ENCODE data around the gene BST1. TPM values are rescaled to one million over a fixed set of nuclear protein-coding genes. Genes with fewer than 3 reads are reported as not detected.

Gene BST1
- total and polyA plus RNA-seq, 12 donors = 2.3 to 10.3 (median 4.0) TPM

- 89 to 94% (median 90%) methylated on average over 4 of the region's 4 CpGs for WGBS, 4 donors
- intact Hi-C loops (cut with DNase I) = no loop called here
- no peaks in the 10 kb centered on the region for H3K9me3 ChIP-seq (replicated peaks in 1 of 3)
- no peak overlapping the region for H3K4me3 ChIP-seq
- no peak for DNase-seq
- H3K36me3 ChIP-seq (replicated peaks in 1 of 2) = no peaks in the 10 kb centered on the region
- H3K4me1 ChIP-seq (replicated peaks in 1 of 2) = peaks cover 0 to 7% of the 10 kb centered on the region in 2 donors
- H3K27me3 ChIP-seq = no peaks in the 10 kb centered on the region
- no peak overlapping the region for H3K27ac ChIP-seq
- no peak for TF ChIP-seq POLR2A (IDR thresholded peaks at IDR 0.05)
- no peak for TF ChIP-seq CTCF (IDR thresholded peaks at IDR 0.05)
Observed at GRCh38 chr4:15667006-15667405, 35.9 kb upstream of the BST1 start.

DNA sequence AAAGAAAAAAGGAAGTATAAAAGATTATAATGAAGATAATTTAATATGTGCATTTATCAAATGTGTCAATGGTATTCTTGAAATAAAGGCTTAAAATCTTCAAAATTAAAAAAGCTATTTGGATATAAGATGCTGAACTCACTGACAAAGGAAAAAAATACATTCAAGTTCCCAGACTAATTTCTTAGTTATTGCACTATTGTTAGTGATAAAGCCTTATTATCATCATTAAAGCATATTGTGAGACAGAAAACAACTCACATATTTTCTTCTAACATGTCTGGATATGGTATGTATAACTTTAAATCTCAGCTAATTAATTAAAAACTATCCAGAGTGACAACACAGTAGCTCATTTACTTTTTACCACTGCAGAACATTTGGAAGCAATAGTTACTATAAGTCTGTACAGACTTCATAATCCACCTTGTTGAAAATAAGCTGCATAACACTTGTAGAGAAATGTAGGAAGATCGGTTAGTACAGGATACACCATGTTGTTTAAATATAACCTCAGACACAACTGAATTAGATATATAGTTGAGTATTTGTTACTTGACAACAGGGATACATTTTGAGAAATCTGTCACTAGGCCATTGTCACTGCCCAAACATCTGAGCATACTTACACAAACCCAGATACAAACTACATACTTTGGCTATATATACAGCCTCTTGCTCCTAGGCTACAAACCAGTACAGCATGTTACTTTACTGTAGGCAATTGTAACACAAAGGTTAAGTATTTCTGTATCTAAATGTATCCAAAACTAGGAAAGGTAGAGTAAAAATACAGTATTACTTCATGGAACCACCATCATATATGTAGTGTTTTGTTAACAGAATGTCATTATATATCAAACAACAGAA, 34.1 kb upstream of the BST1 start:
- H3K27ac ChIP-seq = no peak overlapping the region
- TF ChIP-seq POLR2A (IDR thresholded peaks at IDR 0.05) (no peak), CTCF (IDR thresholded peaks at IDR 0.05) (no peak)
- DNase-seq = no peak
- H3K27me3 ChIP-seq = no peaks in the 10 kb centered on the region
- no peaks in the 10 kb centered on the region for H3K9me3 ChIP-seq (replicated peaks in 1 of 3)
- 82 to 96% (median 91%) methylated on average over 1 of the region's 1 CpG for WGBS, 4 donors
- peaks cover 0 to 7% of the 10 kb centered on the region in 2 donors for H3K4me1 ChIP-seq (replicated peaks in 1 of 2)
- no peaks in the 10 kb centered on the region for H3K36me3 ChIP-seq (replicated peaks in 1 of 2)
- no peak overlapping the region for H3K4me3 ChIP-seq
- intact Hi-C loops (cut with DNase I) = no loop called here

GRCh38 chr4:15670576-15670975, 32.3 kb upstream of the BST1 start:
- no peak overlapping the region for H3K4me3 ChIP-seq
- H3K27ac ChIP-seq = no peak overlapping the region
- no peak for TF ChIP-seq CTCF (IDR thresholded peaks at IDR 0.05)
- TF ChIP-seq POLR2A (IDR thresholded peaks at IDR 0.05) = no peak
- H3K9me3 ChIP-seq (replicated peaks in 1 of 3) = no peaks in the 10 kb centered on the region
- 83 to 99% (median 95%) methylated on average over 3 of the region's 3 CpGs for WGBS, 4 donors
- peaks cover 0 to 7% of the 10 kb centered on the region in 2 donors for H3K4me1 ChIP-seq (replicated peaks in 1 of 2)
- H3K27me3 ChIP-seq = no peaks in the 10 kb centered on the region
- H3K36me3 ChIP-seq (replicated peaks in 1 of 2) = no peaks in the 10 kb centered on the region
- intact Hi-C loops (cut with DNase I) = no loop called here
- no peak for DNase-seq

DNA sequence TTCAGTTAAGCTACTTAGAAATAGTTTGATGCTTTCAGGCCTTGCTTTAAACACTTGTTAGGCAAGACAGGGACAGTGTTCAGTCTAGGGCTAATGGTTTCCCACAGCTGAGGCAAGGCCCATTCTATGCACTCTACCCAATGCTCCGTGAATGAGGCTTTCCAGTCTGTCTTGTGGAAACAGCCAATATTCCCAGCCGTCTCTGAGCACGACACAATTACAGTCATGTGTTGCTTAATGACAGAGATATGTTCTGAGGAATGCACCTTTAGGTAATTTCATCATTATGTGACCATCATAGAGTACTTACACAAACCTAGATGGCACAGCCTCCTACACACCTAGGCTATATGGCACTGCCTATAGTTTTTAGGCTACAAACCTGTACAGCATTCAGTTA, 30.8 kb upstream of the BST1 start:
- intact Hi-C loops (cut with DNase I) = no loop called here

More for the DNA sequence above, 30.8 kb upstream of the BST1 start:
- 92 to 96% (median 96%) methylated on average over 3 of the region's 3 CpGs for WGBS, 4 donors
- Histone ChIP-seq H3K27me3 (no peaks in the 10 kb centered on the region), H3K9me3 (replicated peaks in 1 of 3) (no peaks in the 10 kb centered on the region), H3K36me3 (replicated peaks in 1 of 2) (no peaks in the 10 kb centered on the region), H3K27ac (no peak overlapping the region), H3K4me3 (no peak overlapping the region), H3K4me1 (replicated peaks in 1 of 2) (no peaks in the 10 kb centered on the region)
- no peak for TF ChIP-seq POLR2A (IDR thresholded peaks at IDR 0.05)
- TF ChIP-seq CTCF (IDR thresholded peaks at IDR 0.05) = no peak
- DNase-seq = no peak

Data from adrenal gland (tissue), 12 donors.